ENCODE data around the gene CNST. TPM values are rescaled to one million over a fixed set of nuclear protein-coding genes. Genes with fewer than 3 reads are reported as not detected.

The CNST gene
- total and polyA plus RNA-seq, 7 experiments from 2014 or later, result 30.5 to 111 (median 77.5) TPM

DNA sequence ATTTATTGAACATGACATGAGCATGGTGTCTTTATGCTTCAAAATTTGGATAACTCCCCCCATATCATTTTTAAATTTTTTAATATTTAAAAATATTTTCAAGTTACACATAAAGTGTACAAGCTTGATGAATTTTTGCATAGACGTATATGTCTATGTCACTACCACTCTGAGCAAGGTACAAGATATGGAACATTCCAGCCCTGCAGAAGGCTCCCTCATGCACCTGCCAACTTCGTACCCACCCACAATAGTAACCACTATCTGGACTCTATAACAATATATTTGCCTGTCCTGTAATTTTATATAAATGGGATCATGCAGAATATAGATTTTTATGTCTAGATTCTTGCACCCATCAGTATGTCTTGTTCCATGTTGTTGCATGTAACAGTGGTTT lies 74.5 kb downstream of the CNST start:
- H3K9me3 Mint-ChIP-seq, result peaks cover 0 to 5% (median 0%) of the 10 kb centered on the region in 11 donors
- H3K27ac Mint-ChIP-seq, result peak overlapping the region in 3 of 9 donors; percentile 32 to 48 (median 38)

DNA sequence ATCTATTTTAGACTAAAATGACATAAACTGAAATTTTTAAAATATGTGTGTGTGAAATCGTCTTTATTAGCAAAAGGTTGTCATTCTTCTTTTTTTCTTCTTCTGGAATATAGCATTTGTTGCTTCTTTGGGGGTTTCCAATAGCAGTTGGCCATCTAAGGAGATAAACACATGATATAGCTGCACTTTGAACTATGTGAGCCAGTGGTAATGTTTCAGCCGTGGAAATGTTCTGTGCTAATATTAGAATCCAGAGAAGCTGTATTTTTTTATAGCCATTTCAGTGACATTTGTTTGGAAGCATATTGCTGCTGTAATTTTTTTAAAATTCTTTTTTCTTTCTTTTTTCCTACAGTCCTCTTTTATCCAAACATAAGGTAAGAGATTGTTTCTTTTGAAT lies 75.1 kb downstream of the CNST start:
- H3K4me3 Mint-ChIP-seq, result no peak overlapping the region
- Histone ChIP-seq H3K27me3 (ENCODE audit: control insufficient read depth in 2 of 2, insufficient read depth in 2 of 2, low read length in 2 of 2) (no peaks in the 10 kb centered on the region), H3K4me1 (ENCODE audit: control insufficient read depth in 2 of 2, insufficient read depth in 2 of 2, low read length in 2 of 2) (no peaks in the 10 kb centered on the region), H3K27ac (ENCODE audit: low read depth, low read length) (no peak overlapping the region), H3K4me3 (ENCODE audit: low read length) (no peak overlapping the region), H3K36me3 (ENCODE audit: control insufficient read depth in 2 of 3, insufficient read depth in 3 of 3, low read length in 3 of 3) (peaks cover 3 to 65% (median 10%) of the 10 kb centered on the region in 3 experiments), H3K9me3 (ENCODE audit: control insufficient read depth in 2 of 3, low read length in 3 of 3) (no peaks in the 10 kb centered on the region)
- peaks cover 14 to 28% (median 20%) of the 10 kb centered on the region in 5 donors for H3K36me3 Mint-ChIP-seq
- ATAC-seq (no peak), DNase-seq (no peak)
- H3K4me1 Mint-ChIP-seq, result peaks cover 0 to 10% (median 4%) of the 10 kb centered on the region in 7 donors
- H3K27ac Mint-ChIP-seq, result peak overlapping the region in 5 of 9 donors; percentile 6 to 48 (median 32)
- no peaks in the 10 kb centered on the region for H3K27me3 Mint-ChIP-seq
- ChIA-PET CTCF (no interaction called here), POLR2A (interaction anchor here (0.6 kb wide), 1 partner anchor 18 kb away, joined by 5 read pairs; no protein-coding TSS in a partner anchor)
- intact Hi-C loops (cut with micrococcal nuclease), result no loop called here
- H3K9me3 Mint-ChIP-seq, result peaks cover 0 to 5% (median 0%) of the 10 kb centered on the region in 11 donors

More for the DNA sequence above, 74.5 kb downstream of the CNST start:
- H3K4me1 ChIP-seq (ENCODE audit: control insufficient read depth in 2 of 2, insufficient read depth in 2 of 2, low read length in 2 of 2), result no peaks in the 10 kb centered on the region
- Mint-ChIP-seq H3K4me3 (no peak overlapping the region), H3K4me1 (peaks cover 0 to 10% (median 4%) of the 10 kb centered on the region in 7 donors), H3K36me3 (peaks cover 14 to 30% (median 22%) of the 10 kb centered on the region in 5 donors), H3K27me3 (no peaks in the 10 kb centered on the region)
- H3K36me3 ChIP-seq (ENCODE audit: control insufficient read depth in 2 of 3, insufficient read depth in 3 of 3, low read length in 3 of 3), result peaks cover 3 to 68% (median 10%) of the 10 kb centered on the region in 3 experiments
- POLR2A ChIA-PET, result interaction anchor here (0.8 kb wide), 1 partner anchor 74 kb away, joined by 4 read pairs; no protein-coding TSS in a partner anchor
- intact Hi-C loops (cut with micrococcal nuclease), result no loop called here
- CTCF ChIA-PET, result interaction anchor here (0.6 kb wide), 1 partner anchor 624 kb away, joined by 4 read pairs; no protein-coding TSS in a partner anchor
- DNase-seq (no peak), ATAC-seq (no peak)
- H3K27me3 ChIP-seq (ENCODE audit: control insufficient read depth in 2 of 2, insufficient read depth in 2 of 2, low read length in 2 of 2), result no peaks in the 10 kb centered on the region
- H3K4me3 ChIP-seq (ENCODE audit: low read length), result no peak overlapping the region
- no peaks in the 10 kb centered on the region for H3K9me3 ChIP-seq (ENCODE audit: control insufficient read depth in 2 of 3, low read length in 3 of 3)
- no peak overlapping the region for H3K27ac ChIP-seq (ENCODE audit: low read depth, low read length)

- Mint-ChIP-seq H3K27me3 (no peaks in the 10 kb centered on the region), H3K4me3 (no peak overlapping the region), H3K4me1 (peaks cover 0 to 14% (median 4%) of the 10 kb centered on the region in 7 donors), H3K27ac (peak overlapping the region in 7 of 9 donors; percentile 17 to 83 (median 41)), H3K36me3 (peaks cover 21 to 36% (median 23%) of the 10 kb centered on the region in 5 donors), H3K9me3 (peaks cover 0 to 5% (median 0%) of the 10 kb centered on the region in 11 donors)
- Histone ChIP-seq H3K4me1 (ENCODE audit: control insufficient read depth in 2 of 2, insufficient read depth in 2 of 2, low read length in 2 of 2) (no peaks in the 10 kb centered on the region), H3K4me3 (ENCODE audit: low read length) (no peak overlapping the region), H3K9me3 (ENCODE audit: control insufficient read depth in 2 of 3, low read length in 3 of 3) (no peaks in the 10 kb centered on the region), H3K27ac (ENCODE audit: low read depth, low read length) (no peak overlapping the region), H3K36me3 (ENCODE audit: control insufficient read depth in 2 of 3, insufficient read depth in 3 of 3, low read length in 3 of 3) (peaks cover 8 to 61% (median 14%) of the 10 kb centered on the region in 3 experiments), H3K27me3 (ENCODE audit: control insufficient read depth in 2 of 2, insufficient read depth in 2 of 2, low read length in 2 of 2) (no peaks in the 10 kb centered on the region)
- intact Hi-C loops (cut with micrococcal nuclease), result no loop called here
- CTCF ChIA-PET, result interaction anchor here (0.6 kb wide), 1 partner anchor 47 kb away, joined by 4 read pairs; no protein-coding TSS in a partner anchor
- ATAC-seq (no peak), DNase-seq (no peak)
- POLR2A ChIA-PET, result no interaction called here
Observed at GRCh38 chr1:246642719-246643118, 76.5 kb downstream of the CNST start.

GRCh38 chr1:246647113-246647512 lies 80.9 kb downstream of the CNST start:
- DNase-seq (no peak), ATAC-seq (no peak)
- no peak overlapping the region for H3K4me3 ChIP-seq (ENCODE audit: low read length)
- intact Hi-C loops (cut with micrococcal nuclease), result no loop called here
- POLR2A ChIA-PET, result no interaction called here
- no peaks in the 10 kb centered on the region for H3K4me1 ChIP-seq (ENCODE audit: control insufficient read depth in 2 of 2, insufficient read depth in 2 of 2, low read length in 2 of 2)
- Mint-ChIP-seq H3K36me3 (peaks cover 22 to 50% (median 39%) of the 10 kb centered on the region in 5 donors), H3K27me3 (no peaks in the 10 kb centered on the region), H3K4me1 (peaks cover 5 to 41% (median 21%) of the 10 kb centered on the region in 7 donors), H3K4me3 (no peak overlapping the region), H3K27ac (no peak overlapping the region), H3K9me3 (peaks cover 0 to 5% (median 0%) of the 10 kb centered on the region in 11 donors)
- no peak overlapping the region for H3K27ac ChIP-seq (ENCODE audit: low read depth, low read length)
- no peaks in the 10 kb centered on the region for H3K9me3 ChIP-seq (ENCODE audit: control insufficient read depth in 2 of 3, low read length in 3 of 3)
- CTCF ChIA-PET, result no interaction called here
- no peaks in the 10 kb centered on the region for H3K27me3 ChIP-seq (ENCODE audit: control insufficient read depth in 2 of 2, insufficient read depth in 2 of 2, low read length in 2 of 2)
- peaks cover 6 to 64% (median 26%) of the 10 kb centered on the region in 3 experiments for H3K36me3 ChIP-seq (ENCODE audit: control insufficient read depth in 2 of 3, insufficient read depth in 3 of 3, low read length in 3 of 3)

- CTCF ChIA-PET, result no interaction called here
- intact Hi-C loops (cut with micrococcal nuclease), result no loop called here
- DNase-seq (no peak), ATAC-seq (no peak)
- peaks cover 22 to 49% (median 35%) of the 10 kb centered on the region in 5 donors for H3K36me3 Mint-ChIP-seq
- Histone ChIP-seq H3K4me3 (ENCODE audit: low read length) (no peak overlapping the region), H3K36me3 (ENCODE audit: control insufficient read depth in 2 of 3, insufficient read depth in 3 of 3, low read length in 3 of 3) (peaks cover 6 to 65% (median 26%) of the 10 kb centered on the region in 3 experiments), H3K27ac (ENCODE audit: low read depth, low read length) (no peak overlapping the region), H3K27me3 (ENCODE audit: control insufficient read depth in 2 of 2, insufficient read depth in 2 of 2, low read length in 2 of 2) (no peaks in the 10 kb centered on the region), H3K4me1 (ENCODE audit: control insufficient read depth in 2 of 2, insufficient read depth in 2 of 2, low read length in 2 of 2) (no peaks in the 10 kb centered on the region), H3K9me3 (ENCODE audit: control insufficient read depth in 2 of 3, low read length in 3 of 3) (no peaks in the 10 kb centered on the region)
- H3K27ac Mint-ChIP-seq, result peak overlapping the region in 3 of 9 donors; percentile 12 to 65 (median 21)
- peaks cover 0 to 4% (median 0%) of the 10 kb centered on the region in 11 donors for H3K9me3 Mint-ChIP-seq
- POLR2A ChIA-PET, result no interaction called here
- peaks cover 5 to 40% (median 22%) of the 10 kb centered on the region in 7 donors for H3K4me1 Mint-ChIP-seq
- no peaks in the 10 kb centered on the region for H3K27me3 Mint-ChIP-seq
- no peak overlapping the region for H3K4me3 Mint-ChIP-seq
Observed at GRCh38 chr1:246647513-246647912, 81.3 kb downstream of the CNST start.

- CTCF ChIA-PET, result no interaction called here
- ATAC-seq (no peak), DNase-seq (no peak)
- no peak overlapping the region for H3K4me3 Mint-ChIP-seq
- H3K4me3 ChIP-seq (ENCODE audit: low read length), result no peak overlapping the region
- no peaks in the 10 kb centered on the region for H3K9me3 ChIP-seq (ENCODE audit: control insufficient read depth in 2 of 3, low read length in 3 of 3)
- peaks cover 15 to 49% (median 36%) of the 10 kb centered on the region in 5 donors for H3K36me3 Mint-ChIP-seq
- no peaks in the 10 kb centered on the region for H3K27me3 Mint-ChIP-seq
- intact Hi-C loops (cut with micrococcal nuclease), result no loop called here
- peaks cover 0 to 1% (median 0%) of the 10 kb centered on the region in 11 donors for H3K9me3 Mint-ChIP-seq
- no peak overlapping the region for H3K27ac ChIP-seq (ENCODE audit: low read depth, low read length)
- H3K4me1 Mint-ChIP-seq, result peaks cover 5 to 52% (median 34%) of the 10 kb centered on the region in 7 donors
- peak overlapping the region in 5 of 9 donors; percentile 3 to 46 (median 34) for H3K27ac Mint-ChIP-seq
- H3K36me3 ChIP-seq (ENCODE audit: control insufficient read depth in 2 of 3, insufficient read depth in 3 of 3, low read length in 3 of 3), result peaks cover 4 to 55% (median 23%) of the 10 kb centered on the region in 3 experiments
- no peaks in the 10 kb centered on the region for H3K4me1 ChIP-seq (ENCODE audit: control insufficient read depth in 2 of 2, insufficient read depth in 2 of 2, low read length in 2 of 2)
- POLR2A ChIA-PET, result interaction anchor here (1.0 kb wide), 1 partner anchor 86 kb away, joined by 3 read pairs; no protein-coding TSS in a partner anchor
- H3K27me3 ChIP-seq (ENCODE audit: control insufficient read depth in 2 of 2, insufficient read depth in 2 of 2, low read length in 2 of 2), result no peaks in the 10 kb centered on the region
Observed at GRCh38 chr1:246651012-246651695, 84.9 kb downstream of the CNST start.
